Left hindlimb (tissue), 1 donor: ENCODE data around the gene PPP1R3E.
A peak's percentile ranks its signal among the peaks of the same experiment; 100 is the strongest.
"Not testable (repeated sequence)": the region's sequence is repeated elsewhere in the genome, so short reads cannot be mapped to it uniquely, and the experiment has no call there.

Experiments
- DNase-seq: peaks from one replicate; pipeline ENCODE4 v3.0.0-alpha.2; 2018

The PPP1R3E gene

DNA sequence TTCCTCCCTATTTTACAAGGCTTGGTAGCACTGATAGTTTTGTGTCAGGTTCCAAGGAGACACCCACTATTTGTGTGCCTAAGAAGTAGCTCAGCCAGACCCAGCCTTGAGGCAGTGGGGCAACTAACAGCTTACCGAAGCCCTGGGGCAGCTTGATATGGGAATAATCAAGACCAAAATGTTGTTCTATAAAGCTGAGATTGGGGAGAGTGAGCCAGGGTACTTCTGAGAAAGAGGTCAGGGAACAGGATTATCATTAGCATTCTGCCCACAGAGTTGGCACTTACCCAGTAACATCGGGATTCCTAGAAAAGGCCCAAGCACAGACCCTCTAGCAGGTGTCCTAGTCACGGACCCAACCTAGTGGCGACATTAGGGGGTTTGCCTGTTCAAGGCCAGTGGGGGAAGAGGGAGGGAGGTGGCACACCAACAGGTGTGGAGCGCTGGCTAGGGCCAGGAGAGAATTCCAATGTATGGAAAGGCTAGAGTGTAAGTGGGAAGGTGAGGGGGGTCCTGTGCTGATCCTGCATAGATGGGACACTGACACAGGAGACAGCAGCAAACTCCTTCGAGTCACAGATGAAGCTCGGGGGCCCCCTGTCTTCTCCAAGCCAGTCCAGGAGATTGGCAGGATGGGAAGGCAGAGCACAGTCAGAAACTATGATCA lies 4.9 kb downstream of the PPP1R3E start:
- no peak for DNase-seq

GRCh38 chr14:23297096-23297495 lies 5.6 kb downstream of the PPP1R3E start:
- no peak for DNase-seq

DNA sequence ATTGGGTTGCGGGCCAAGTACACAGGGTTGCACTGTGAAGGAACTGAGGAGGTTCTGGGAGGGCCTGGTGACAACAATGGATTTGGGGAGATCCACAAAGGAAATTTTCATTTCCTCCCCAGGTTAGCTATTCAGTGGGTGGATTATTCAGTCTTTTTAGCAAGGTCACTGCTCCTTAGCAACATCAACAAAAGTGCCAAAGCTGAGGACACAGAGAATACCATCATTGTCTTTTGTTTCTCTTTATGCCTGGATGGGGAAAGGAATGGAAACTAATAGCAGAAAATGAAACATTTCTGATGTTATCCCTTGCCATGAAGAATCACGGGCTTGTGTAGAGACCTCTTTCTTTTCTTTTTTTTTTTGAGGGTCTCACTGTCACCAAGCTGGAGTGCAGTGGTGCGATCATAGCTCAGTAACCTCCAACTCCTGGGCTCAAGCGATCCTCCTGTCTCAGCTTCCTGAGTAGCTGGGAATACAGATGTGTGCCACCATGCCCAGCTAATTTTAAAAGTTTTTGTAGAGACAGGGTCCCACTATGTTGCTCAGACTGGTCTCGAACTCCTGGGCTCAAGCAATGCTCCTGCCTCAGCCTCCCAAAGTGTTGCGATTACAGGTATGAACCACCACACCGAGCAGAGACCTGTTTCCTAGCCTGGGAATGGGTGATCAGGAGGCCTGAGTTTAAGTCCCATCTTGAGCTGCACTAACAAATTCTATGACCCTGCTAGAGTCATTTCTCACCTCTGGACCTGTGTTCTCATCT lies 6.5 kb downstream of the PPP1R3E start:
- DNase-seq = no peak

- DNase-seq = no peak
Observed at GRCh38 chr14:23294734-23295561, 7.7 kb downstream of the PPP1R3E start.

DNA sequence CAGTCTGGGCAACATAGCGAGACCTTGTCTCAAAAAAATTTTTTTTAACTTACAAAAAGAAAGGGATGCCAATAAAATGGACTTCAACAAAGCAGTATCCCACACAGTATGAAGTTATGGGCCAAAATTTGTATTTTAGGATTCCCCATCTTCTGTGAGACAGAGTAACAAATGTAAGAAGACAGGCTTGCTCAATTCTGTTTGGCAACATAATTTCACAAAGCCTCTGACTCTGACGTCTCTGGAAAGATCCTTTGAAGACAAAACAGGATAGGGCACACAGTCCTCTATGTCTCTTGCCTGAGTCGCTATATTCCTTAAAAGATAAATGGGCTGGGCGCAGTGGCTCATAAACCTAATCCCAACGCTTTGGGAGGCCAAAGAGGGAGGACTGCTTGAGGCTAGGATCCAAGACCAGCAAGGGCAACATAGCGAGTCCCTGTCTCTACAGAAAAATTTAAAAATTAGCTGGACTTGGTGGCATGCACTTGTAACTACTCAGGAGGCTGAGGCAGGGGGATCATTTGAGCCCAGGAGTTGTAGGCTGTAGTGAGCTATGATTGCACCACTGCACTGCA lies 15.7 kb downstream of the PPP1R3E start:
- no peak for DNase-seq

DNA sequence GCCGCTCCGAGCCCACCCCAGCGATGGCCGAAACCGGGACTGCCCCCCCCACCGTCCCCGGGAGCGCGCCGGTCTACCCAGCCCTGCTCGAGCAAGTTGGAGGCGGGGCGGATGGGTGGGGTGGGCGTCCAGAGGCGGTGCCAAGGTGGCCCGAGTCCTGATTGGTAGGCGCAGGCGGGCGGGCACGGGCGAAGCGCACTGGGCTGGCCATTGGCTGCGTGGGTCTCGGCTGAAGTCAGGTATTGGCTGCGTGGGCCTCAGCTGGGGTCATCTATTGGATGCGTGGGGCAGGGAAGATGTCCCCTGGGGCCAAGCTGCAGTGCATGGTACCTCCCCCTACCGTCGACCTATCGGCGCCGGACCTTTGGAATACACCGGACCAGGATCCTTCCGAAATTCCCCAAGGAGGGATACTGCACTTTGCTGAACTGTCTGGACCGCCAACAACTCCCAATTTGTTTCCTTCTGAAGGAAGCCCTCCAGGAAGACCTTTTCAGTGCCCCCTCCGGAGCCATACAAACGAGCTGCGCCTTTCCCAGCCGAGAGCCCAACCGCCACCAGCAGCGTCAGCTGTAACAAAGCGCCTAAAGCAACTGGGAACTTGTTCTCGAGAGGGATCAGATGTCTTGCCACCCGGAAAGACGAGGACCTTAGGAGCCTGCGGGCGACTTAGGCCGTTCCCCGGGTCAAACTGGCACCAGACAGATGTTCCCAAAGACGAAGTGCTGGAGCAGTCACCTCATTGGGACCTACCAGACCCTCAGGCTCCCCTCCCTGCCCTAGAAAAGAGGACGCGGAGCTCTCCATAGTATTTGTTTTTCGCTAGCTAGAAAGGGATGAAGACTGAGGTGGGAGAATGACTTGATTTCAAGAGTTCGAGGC lies 16.4 kb downstream of the PPP1R3E start, which contains the start of gene HOMEZ:
Gene HOMEZ, minus strand, starts transcription at position 113 of the 882 bp plus-strand sequence. CDS start 180 bp downstream, outside the sequence.
- DNase-seq = peak; percentile 100

DNA sequence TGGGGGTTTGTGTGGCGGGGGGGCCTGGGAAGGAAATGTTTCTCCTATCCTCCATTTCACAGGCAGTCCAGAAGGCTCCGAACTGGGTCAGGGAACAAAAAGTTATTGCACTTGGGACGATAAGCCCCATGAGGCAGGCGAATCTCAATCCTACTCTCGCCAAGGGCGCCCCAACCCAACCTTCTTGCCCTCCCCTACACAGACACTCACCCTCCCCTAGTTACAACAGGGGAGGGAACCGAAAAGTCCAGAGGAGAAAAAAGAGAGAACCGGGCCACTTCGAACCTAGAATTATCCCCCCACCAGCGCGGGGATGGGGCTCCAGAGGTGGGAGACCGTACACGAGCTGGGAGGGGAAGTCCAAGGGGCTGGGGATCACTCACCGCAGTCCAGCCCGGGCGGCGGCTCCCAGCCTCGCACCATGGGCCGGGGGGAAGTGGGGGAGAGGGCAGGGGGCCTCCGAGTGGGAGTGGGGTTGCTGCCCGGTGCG lies 17.1 kb downstream of the PPP1R3E start:
- DNase-seq = peak; percentile 45

GRCh38 chr14:23284654-23285529 lies 17.8 kb downstream of the PPP1R3E start:
- DNase-seq = no peak

GRCh38 chr14:23281247-23281646 lies 21.4 kb downstream of the PPP1R3E start:
- DNase-seq = no peak

GRCh38 chr14:23277928-23278327 lies 24.7 kb downstream of the PPP1R3E start:
- DNase-seq = not testable (repeated sequence)

DNA sequence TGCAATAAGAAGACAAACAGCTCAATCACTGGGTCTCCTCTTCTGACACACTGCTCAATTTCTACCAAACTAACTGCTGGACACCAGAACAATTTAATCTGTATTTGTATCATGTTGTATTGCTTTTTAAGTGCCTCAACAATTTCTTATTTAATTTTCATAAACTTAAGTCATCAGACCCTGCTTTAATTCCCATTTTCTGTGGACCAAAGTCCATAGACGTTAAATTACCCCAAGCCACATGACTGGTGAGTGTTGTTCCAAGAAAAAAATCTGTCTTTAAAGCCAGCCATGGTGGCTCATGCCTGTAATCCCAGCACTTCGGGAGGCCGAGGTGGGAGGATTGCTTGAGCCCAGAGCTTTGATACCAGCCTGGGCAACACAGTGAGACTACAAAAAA lies 25.5 kb downstream of the PPP1R3E start:
- DNase-seq = no peak

DNA sequence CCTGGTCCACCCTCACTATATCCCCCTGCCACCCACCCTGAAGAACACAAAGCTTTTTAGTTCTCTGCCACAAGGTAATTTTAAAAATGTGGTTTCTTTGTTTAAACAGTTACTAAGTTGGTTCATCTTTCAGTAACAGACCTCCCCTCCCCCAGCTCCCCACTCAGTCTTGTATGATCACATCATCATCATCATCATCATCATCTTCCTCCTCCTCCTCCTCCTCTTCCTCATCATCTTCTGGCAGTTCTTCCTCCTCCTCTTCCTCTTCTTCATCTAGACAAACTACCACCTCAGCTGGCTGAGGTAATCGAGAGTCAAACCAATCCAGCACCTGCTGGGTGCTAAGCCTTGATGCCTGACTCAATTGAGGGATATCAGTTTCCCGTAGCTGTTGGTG lies 27.2 kb downstream of the PPP1R3E start:
- no peak for DNase-seq

DNA sequence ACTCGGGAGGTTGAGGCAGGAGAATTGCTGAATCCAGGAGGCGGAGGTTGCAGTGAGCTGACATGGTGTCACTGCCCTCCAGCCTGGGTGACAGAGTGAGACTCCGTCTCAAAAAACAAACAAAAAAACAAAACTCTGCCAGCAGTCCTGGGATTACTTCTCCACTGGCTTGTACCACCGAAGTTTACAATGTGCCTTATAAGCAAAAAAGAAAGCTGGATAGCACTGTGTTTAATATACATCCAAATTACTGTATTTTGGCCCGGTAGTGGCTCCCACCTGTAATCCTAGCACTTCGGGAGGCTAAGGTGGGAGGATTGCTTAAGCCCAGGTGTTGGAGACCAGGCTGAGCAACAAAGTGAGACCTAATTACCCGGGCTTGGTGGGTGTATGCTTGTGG lies 33.5 kb downstream of the PPP1R3E start:
- DNase-seq = no peak

DNA sequence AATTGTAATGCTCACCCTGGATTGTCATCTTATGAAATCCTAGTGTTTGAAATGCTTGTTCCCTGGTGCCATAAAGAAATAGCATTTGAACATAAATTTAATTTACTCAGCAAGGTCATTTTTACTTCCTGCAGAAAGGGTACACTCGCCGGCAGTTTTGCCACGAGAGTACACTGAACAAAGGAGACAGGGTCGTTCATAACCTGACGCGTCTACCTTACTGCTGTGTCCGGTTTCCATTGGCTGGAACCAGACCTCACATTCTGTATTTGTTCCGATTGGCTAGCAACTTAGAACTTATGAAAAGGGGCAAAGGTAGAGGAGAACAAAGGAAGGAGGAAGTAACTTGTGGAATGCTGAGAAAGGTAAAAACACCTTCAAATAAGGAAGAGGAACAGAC lies 41.8 kb downstream of the PPP1R3E start:
- DNase-seq = not testable (repeated sequence)

DNA sequence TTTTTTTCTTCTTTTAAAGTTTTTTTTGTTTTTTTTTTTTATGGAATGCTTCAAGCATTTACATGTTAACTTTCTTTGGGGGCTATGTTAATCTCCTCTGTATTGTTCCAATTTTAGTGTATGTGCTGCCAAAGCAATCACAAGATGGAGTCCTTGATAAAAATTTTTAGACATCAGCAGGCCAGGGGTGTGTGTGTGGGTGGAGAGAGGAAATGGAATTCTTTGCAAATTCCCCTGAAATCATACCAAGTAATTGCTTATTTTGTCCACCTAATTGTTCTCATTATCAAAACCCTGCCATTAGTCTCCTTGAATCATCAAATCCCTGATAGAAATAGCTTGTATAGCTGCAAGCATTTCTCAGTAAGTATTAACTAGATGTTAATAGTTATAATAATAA lies 43.2 kb downstream of the PPP1R3E start:
- no peak for DNase-seq

DNA sequence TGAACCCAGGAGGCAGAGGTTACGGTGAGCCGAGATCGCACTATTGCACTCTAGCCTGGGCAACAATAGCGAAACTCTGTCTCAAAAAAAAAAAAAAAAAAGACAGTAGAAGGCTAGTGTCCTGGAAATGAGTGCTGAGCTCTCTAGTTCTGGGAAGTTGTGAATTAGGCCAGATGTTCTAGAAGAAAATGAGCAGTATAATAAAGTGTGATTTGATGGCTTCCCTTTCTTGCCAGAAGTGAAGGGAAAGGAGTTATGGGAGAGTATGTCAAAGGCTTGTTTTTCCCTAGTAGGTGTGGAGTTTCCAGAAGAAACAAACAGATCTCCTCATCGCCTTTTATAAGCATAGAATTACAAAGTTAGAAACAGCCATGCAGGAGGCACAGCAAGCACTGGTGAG lies 44.4 kb downstream of the PPP1R3E start:
- DNase-seq = no peak

- no peak for DNase-seq
Observed at GRCh38 chr14:23252420-23253333, 50.0 kb downstream of the PPP1R3E start.

- no peak for DNase-seq
Observed at GRCh38 chr14:23252006-23252405, 50.7 kb downstream of the PPP1R3E start.

GRCh38 chr14:23249824-23250223 lies 52.8 kb downstream of the PPP1R3E start:
- DNase-seq = no peak

GRCh38 chr14:23248601-23249000 lies 54.1 kb downstream of the PPP1R3E start:
- DNase-seq = no peak
